Measurements from ENCODE around the gene GPR27. TPM values are rescaled to one million over a fixed set of nuclear protein-coding genes. Genes with fewer than 3 reads are reported as not detected.

The GPR27 gene
- total RNA-seq, 1 experiment from 2014 or later, result 0.07 TPM

- Histone ChIP-seq H3K27me3 (ENCODE audit: low read length) (peaks cover 57% of the 10 kb centered on the region), H3K9ac (ENCODE audit: low read length) (no peak overlapping the region), H3K79me2 (ENCODE audit: low read length) (no peaks in the 10 kb centered on the region), H3K9me2 (replicated peaks; ENCODE audit: low read length) (no peaks in the 10 kb centered on the region), H3F3A (ENCODE audit: low read length, unreplicated experiment) (no peaks in the 10 kb centered on the region), H3K36me3 (ENCODE audit: low read depth, low read length) (no peaks in the 10 kb centered on the region), H3K4me2 (ENCODE audit: low read length) (no peak overlapping the region), H3K27ac (ENCODE audit: low read length) (no peak overlapping the region), H3K4me3 (ENCODE audit: low read length) (no peak overlapping the region), H4K20me1 (ENCODE audit: low read length) (no peaks in the 10 kb centered on the region), H3K4me1 (ENCODE audit: insufficient read depth, low read length) (no peaks in the 10 kb centered on the region), H3K9me3 (ENCODE audit: low read length) (no peaks in the 10 kb centered on the region), H2AFZ (ENCODE audit: low read length) (no peak overlapping the region)
- intact Hi-C loops (cut with micrococcal nuclease), result no loop called here
- no peak for ATAC-seq
- TF ChIP-seq, protein P1, sequence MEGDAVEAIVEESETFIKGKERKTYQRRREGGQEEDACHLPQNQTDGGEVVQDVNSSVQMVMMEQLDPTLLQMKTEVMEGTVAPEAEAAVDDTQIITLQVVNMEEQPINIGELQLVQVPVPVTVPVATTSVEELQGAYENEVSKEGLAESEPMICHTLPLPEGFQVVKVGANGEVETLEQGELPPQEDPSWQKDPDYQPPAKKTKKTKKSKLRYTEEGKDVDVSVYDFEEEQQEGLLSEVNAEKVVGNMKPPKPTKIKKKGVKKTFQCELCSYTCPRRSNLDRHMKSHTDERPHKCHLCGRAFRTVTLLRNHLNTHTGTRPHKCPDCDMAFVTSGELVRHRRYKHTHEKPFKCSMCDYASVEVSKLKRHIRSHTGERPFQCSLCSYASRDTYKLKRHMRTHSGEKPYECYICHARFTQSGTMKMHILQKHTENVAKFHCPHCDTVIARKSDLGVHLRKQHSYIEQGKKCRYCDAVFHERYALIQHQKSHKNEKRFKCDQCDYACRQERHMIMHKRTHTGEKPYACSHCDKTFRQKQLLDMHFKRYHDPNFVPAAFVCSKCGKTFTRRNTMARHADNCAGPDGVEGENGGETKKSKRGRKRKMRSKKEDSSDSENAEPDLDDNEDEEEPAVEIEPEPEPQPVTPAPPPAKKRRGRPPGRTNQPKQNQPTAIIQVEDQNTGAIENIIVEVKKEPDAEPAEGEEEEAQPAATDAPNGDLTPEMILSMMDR (conservative IDR thresholded peaks at IDR 0.05; ENCODE audit: low read depth, low read length), result no peak
- TF ChIP-seq EZH2phosphoT487 (IDR thresholded peaks at IDR 0.05; ENCODE audit: borderline replicate concordance, low read length) (no peak), EZH2 (IDR thresholded peaks at IDR 0.05; ENCODE audit: low read length, unreplicated experiment) (no peak)
- DNase-seq, result no peak
- no TSS peak for BruUV-seq (replicated peaks)
- CTCF ChIA-PET, result no interaction called here
- POLR2A ChIA-PET (ENCODE audit: unreplicated experiment), result no interaction called here
Measured at GRCh38 chr3:71733319-71733718, 20.3 kb upstream of the GPR27 start.

DNA sequence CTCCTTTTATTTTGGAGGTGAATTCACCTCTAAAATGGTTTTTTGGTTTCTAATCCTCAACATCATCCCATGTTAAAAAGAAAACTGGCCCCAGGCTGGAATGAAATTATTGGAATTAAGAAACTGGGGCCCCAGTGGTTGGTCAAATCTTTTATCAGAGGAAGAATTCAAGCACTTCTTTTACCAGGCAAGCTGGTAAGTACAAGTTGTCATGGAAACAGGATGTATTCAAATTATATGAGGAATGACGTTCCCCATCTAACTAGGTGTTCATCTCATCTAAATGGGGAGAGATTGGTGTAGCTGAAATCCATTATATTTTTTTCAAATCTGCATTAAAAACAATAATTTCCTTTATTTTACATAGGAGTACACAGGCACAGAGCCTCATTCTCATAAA, 18.8 kb upstream of the GPR27 start:
- intact Hi-C loops (cut with micrococcal nuclease), result no loop called here
- H3K79me2 ChIP-seq (ENCODE audit: low read length), result no peaks in the 10 kb centered on the region
- ATAC-seq, result no peak
- H4K20me1 ChIP-seq (ENCODE audit: low read length), result no peaks in the 10 kb centered on the region
- BruUV-seq (replicated peaks), result no TSS peak
- no peaks in the 10 kb centered on the region for H3F3A ChIP-seq (ENCODE audit: low read length, unreplicated experiment)
- no peaks in the 10 kb centered on the region for H3K9me3 ChIP-seq (ENCODE audit: low read length)
- no peak for DNase-seq
- H3K9me2 ChIP-seq (replicated peaks; ENCODE audit: low read length), result no peaks in the 10 kb centered on the region
- ChIA-PET CTCF (no interaction called here), POLR2A (ENCODE audit: unreplicated experiment) (interaction anchor here (0.6 kb wide), 1 partner anchor 1132 kb away, joined by 17 read pairs; no protein-coding TSS in a partner anchor)
- peaks cover 61% of the 10 kb centered on the region for H3K27me3 ChIP-seq (ENCODE audit: low read length)
- H3K4me3 ChIP-seq (ENCODE audit: low read length), result no peak overlapping the region
- H2AFZ ChIP-seq (ENCODE audit: low read length), result no peak overlapping the region
- no peak overlapping the region for H3K9ac ChIP-seq (ENCODE audit: low read length)
- H3K27ac ChIP-seq (ENCODE audit: low read length), result no peak overlapping the region
- H3K4me1 ChIP-seq (ENCODE audit: insufficient read depth, low read length), result no peaks in the 10 kb centered on the region
- H3K4me2 ChIP-seq (ENCODE audit: low read length), result no peak overlapping the region
- no peak for TF ChIP-seq EZH2 (IDR thresholded peaks at IDR 0.05; ENCODE audit: low read length, unreplicated experiment)
- TF ChIP-seq, protein P1 (conservative IDR thresholded peaks at IDR 0.05; ENCODE audit: low read depth, low read length), result no peak
- TF ChIP-seq EZH2phosphoT487 (IDR thresholded peaks at IDR 0.05; ENCODE audit: borderline replicate concordance, low read length), result no peak
- H3K36me3 ChIP-seq (ENCODE audit: low read depth, low read length), result no peaks in the 10 kb centered on the region

DNA sequence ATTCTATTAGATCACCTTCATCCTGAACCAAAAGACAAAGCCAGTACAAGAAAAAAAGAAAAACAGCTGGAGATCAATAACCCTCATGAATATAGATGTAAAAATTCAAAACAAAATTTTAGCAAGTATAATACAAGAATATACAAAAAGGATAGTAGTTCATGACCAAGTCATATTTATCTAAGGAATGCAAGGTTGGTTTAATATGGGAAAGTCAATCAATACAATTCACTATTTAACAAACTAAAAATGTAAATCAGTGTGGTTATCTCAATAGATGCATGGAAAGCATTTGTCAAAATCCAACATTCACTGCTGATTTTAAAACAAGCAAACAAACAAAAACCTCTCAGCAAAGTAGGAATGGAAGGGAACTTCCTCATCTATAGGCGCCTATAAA, 11.0 kb upstream of the GPR27 start:
- peaks cover 17% of the 10 kb centered on the region for H3K27me3 ChIP-seq (ENCODE audit: low read length)
- ATAC-seq, result no peak

More for the DNA sequence above, 11.0 kb upstream of the GPR27 start:
- H3K36me3 ChIP-seq (ENCODE audit: low read depth, low read length), result 0 out of 2 replicates have a peak, but pooled peaks cover 2% of the 10 kb centered on the region
- POLR2A ChIA-PET (ENCODE audit: unreplicated experiment), result no interaction called here
- BruUV-seq (replicated peaks), result no TSS peak
- TF ChIP-seq, protein P1 (conservative IDR thresholded peaks at IDR 0.05; ENCODE audit: low read depth, low read length), result no peak
- TF ChIP-seq EZH2phosphoT487 (IDR thresholded peaks at IDR 0.05; ENCODE audit: borderline replicate concordance, low read length) (no peak), EZH2 (IDR thresholded peaks at IDR 0.05; ENCODE audit: low read length, unreplicated experiment) (no peak)
- H3K9ac ChIP-seq (ENCODE audit: low read length), result no peak overlapping the region
- no peak overlapping the region for H3K4me3 ChIP-seq (ENCODE audit: low read length)
- no peak overlapping the region for H3K27ac ChIP-seq (ENCODE audit: low read length)
- H3F3A ChIP-seq (ENCODE audit: low read length, unreplicated experiment), result no peaks in the 10 kb centered on the region
- H3K9me3 ChIP-seq (ENCODE audit: low read length), result peaks cover 8% of the 10 kb centered on the region; the same call in 1 of the 2 replicates
- no peak overlapping the region for H2AFZ ChIP-seq (ENCODE audit: low read length)
- intact Hi-C loops (cut with micrococcal nuclease), result no loop called here
- no peak for DNase-seq
- H3K9me2 ChIP-seq (replicated peaks; ENCODE audit: low read length), result no peaks in the 10 kb centered on the region
- no peaks in the 10 kb centered on the region for H3K4me1 ChIP-seq (ENCODE audit: insufficient read depth, low read length)
- no peaks in the 10 kb centered on the region for H4K20me1 ChIP-seq (ENCODE audit: low read length)
- no peaks in the 10 kb centered on the region for H3K79me2 ChIP-seq (ENCODE audit: low read length)
- CTCF ChIA-PET, result no interaction called here
- no peak overlapping the region for H3K4me2 ChIP-seq (ENCODE audit: low read length)

All from PC-3 (cell line).